Activated B cell treated with CpG ODN at 0.5 μM for 24 hours (primary cell): ENCODE measurements around the gene FANK1. TPM values are rescaled to one million over a fixed set of nuclear protein-coding genes. Genes with fewer than 3 reads are reported as not detected.

Experiments
- ATAC-seq: fragments of 200-7000 bp; cut with Tn5 transposase; one replicate; pipeline ENCODE4 v1.10.0; 2021; ENCODE audit warnings: low read depth, mild to moderate bottlenecking, moderate library complexity
- CTCF ChIA-PET: fragments of 350-600 bp; sonication (Branson Sonifier 250); formaldehyde crosslinking; loops from one replicate; lab custom pipeline; 2021; ENCODE audit warnings: antibody characterized with exemption; lab: Charles Lee
- POLR2A ChIA-PET: fragments of 350-600 bp; sonication (Branson Sonifier 250); formaldehyde crosslinking; loops from one replicate; lab custom pipeline; 2021; ENCODE audit warnings: antibody characterized with exemption; lab: Charles Lee
- DNase-seq: peaks from one replicate; pipeline ENCODE4 v3.0.0; 2022
- H3K27ac Mint-ChIP-seq: one replicate; pipeline ENCODE4 v1.8.0; 2020; ENCODE audit warnings: mixed read lengths
- H3K27me3 Mint-ChIP-seq: one replicate; pipeline ENCODE4 v1.8.0; 2021; ENCODE audit warnings: mixed read lengths
- H3K36me3 Mint-ChIP-seq: one replicate; pipeline ENCODE4 v1.8.0; 2021; ENCODE audit warnings: low read depth, mixed read lengths
- H3K4me1 Mint-ChIP-seq: one replicate; pipeline ENCODE4 v1.8.0; 2021; ENCODE audit warnings: mixed read lengths
- H3K4me3 Mint-ChIP-seq: one replicate; pipeline ENCODE4 v1.8.0; 2020; ENCODE audit warnings: mild to moderate bottlenecking, mixed read lengths
- H3K9me3 Mint-ChIP-seq: one replicate; pipeline ENCODE4 v1.8.0; 2020; ENCODE audit warnings: mixed read lengths
- intact Hi-C: fragments of 100-400 bp; cut with micrococcal nuclease; formaldehyde crosslinking; loops from one replicate; pipeline ENCODE4 v1.15.1; 2024
- total RNA-seq: library from RNA; stranded (reverse); gene quantifications from 2 replicates; pipeline ENCODE4 v1.2.3, GENCODE V29; 2022
- TF ChIP-seq, protein P1 (sequence below): fragments of 200-600 bp; IDR thresholded peaks from one replicate; pipeline ENCODE4 v1.8.0; 2022; ENCODE audit warnings: antibody characterized with exemption, mild to moderate bottlenecking

Gene FANK1
- total RNA-seq, 1 donor from 2014 or later = 0.42 TPM

DNA sequence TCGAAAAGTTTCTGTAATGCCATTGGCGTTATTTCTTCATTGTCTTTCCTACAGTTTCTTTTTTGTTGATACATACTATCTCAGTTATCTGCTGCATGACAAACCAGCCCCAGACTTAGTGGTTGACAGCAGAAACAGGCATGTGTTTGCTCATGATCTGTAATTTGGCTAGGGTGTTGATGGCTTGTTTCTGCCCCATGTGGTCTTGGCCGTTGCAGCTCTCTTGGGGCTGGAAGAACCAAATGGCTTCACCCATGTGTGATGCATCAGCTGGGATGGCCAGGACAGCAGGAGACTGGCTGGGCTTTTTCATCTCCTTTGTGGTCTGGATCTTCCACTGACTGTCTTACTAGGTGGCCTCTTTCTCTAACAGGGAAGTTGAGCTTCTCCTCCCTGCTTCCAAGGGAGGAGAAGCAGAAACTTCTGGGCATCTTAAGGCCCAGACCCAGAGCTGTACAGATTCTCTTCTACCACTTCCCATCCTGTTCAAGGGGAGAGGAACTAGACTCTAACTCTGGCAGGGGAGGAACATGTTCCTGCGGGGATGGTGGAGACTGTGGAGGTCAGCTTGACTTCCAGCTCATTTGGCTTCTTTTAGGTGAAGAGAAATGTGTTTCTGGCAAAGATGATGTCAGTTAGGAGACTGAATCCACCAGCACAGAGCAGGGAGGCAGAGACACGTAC is 89.3 kb downstream of the FANK1 start:
- CTCF ChIA-PET = interaction anchor here (0.8 to 6.9 kb wide), 2 partner anchors 113 to 175 kb away, joined by 3 to 57 read pairs; no protein-coding TSS in a partner anchor
- intact Hi-C loops = loop anchor here (10.0 kb wide), 1 partner anchor 199 kb away; no protein-coding TSS in a partner anchor
- DNase-seq (no peak), ATAC-seq (no peak)
- Mint-ChIP-seq H3K4me1 (peaks cover 40% of the 10 kb centered on the region), H3K4me3 (no peak overlapping the region), H3K27me3 (peaks cover 2% of the 10 kb centered on the region), H3K9me3 (peaks cover 7% of the 10 kb centered on the region), H3K27ac (peak overlapping the region; percentile 51), H3K36me3 (no peaks in the 10 kb centered on the region)
- POLR2A ChIA-PET = interaction anchor here (1.2 kb wide), 1 partner anchor 51 kb away, joined by 3 read pairs; no protein-coding TSS in a partner anchor
- TF ChIP-seq, protein P1, sequence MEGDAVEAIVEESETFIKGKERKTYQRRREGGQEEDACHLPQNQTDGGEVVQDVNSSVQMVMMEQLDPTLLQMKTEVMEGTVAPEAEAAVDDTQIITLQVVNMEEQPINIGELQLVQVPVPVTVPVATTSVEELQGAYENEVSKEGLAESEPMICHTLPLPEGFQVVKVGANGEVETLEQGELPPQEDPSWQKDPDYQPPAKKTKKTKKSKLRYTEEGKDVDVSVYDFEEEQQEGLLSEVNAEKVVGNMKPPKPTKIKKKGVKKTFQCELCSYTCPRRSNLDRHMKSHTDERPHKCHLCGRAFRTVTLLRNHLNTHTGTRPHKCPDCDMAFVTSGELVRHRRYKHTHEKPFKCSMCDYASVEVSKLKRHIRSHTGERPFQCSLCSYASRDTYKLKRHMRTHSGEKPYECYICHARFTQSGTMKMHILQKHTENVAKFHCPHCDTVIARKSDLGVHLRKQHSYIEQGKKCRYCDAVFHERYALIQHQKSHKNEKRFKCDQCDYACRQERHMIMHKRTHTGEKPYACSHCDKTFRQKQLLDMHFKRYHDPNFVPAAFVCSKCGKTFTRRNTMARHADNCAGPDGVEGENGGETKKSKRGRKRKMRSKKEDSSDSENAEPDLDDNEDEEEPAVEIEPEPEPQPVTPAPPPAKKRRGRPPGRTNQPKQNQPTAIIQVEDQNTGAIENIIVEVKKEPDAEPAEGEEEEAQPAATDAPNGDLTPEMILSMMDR = no peak

DNA sequence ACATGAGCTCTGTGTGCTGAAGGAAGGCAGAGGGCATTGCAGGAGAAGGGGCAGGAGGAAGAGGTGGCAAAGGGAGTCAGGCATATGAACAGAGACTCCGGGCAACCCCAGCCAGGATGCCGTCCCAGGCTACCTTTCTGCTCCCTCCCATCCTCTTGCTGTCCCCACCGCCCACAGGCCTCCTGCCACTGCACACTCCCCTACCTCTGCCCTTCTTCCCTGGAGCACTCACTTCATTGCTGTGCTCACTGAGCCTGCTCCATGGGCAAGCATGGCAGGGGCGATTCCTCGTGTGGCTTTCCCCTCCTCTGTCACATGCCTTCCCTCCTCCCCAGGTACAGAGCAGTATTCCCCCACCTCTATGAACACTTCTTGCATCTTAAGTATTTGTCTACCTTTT is 93.4 kb downstream of the FANK1 start:
- no peaks in the 10 kb centered on the region for H3K27me3 Mint-ChIP-seq
- no peaks in the 10 kb centered on the region for H3K36me3 Mint-ChIP-seq
- no peak for DNase-seq
- intact Hi-C loops = loop anchor here (10.0 kb wide), 1 partner anchor 195 kb away; no protein-coding TSS in a partner anchor
- H3K4me1 Mint-ChIP-seq = peaks cover 29% of the 10 kb centered on the region
- ChIA-PET POLR2A (no interaction called here), CTCF (interaction anchor here (1.5 kb wide), 2 partner anchors 108 to 514 kb away, joined by 3 read pairs; no protein-coding TSS in a partner anchor)
- TF ChIP-seq, protein P1 = no peak
- H3K27ac Mint-ChIP-seq = no peak overlapping the region
- ATAC-seq = no peak
- H3K4me3 Mint-ChIP-seq = no peak overlapping the region
- H3K9me3 Mint-ChIP-seq = peaks cover 8% of the 10 kb centered on the region

- TF ChIP-seq, protein P1 = no peak
- no peaks in the 10 kb centered on the region for H3K36me3 Mint-ChIP-seq
Measured at GRCh38 chr10:125990974-125991373, 94.6 kb downstream of the FANK1 start.

DNA sequence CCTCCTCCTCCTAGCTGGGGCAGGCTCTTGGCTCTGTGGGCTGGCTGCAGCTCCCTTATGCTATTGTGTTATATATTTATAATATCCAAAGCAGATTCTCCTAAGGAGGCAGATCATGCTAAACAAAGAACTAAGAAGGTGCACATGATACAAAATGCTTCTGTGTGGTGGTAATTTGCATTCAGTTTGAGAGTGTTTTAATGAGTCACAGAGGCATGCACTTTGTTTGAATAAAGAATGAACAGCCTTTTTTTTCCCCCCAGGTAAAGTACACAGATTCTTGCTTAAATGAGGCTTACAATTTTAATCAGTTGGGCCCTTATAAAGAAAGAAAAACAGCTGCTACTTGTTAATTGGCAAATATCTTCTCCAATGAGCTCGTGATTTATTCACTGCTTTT is 95.0 kb downstream of the FANK1 start:
- no peaks in the 10 kb centered on the region for H3K36me3 Mint-ChIP-seq
- peaks cover 8% of the 10 kb centered on the region for H3K9me3 Mint-ChIP-seq
- H3K27me3 Mint-ChIP-seq = no peaks in the 10 kb centered on the region
- ChIA-PET POLR2A (no interaction called here), CTCF (interaction anchor here (1.0 kb wide), 1 partner anchor 45 kb away, joined by 3 read pairs; no protein-coding TSS in a partner anchor)
- peaks cover 17% of the 10 kb centered on the region for H3K4me1 Mint-ChIP-seq
- intact Hi-C loops = no loop called here
- ATAC-seq (no peak), DNase-seq (no peak)
- TF ChIP-seq, protein P1 = no peak
- peak overlapping the region; percentile 18 for H3K27ac Mint-ChIP-seq
- H3K4me3 Mint-ChIP-seq = no peak overlapping the region

More at GRCh38 chr10:125990974-125991373, 94.6 kb downstream of the FANK1 start:
- ChIA-PET CTCF (interaction anchor here (1.0 kb wide), 1 partner anchor 46 kb away, joined by 3 read pairs; no protein-coding TSS in a partner anchor), POLR2A (interaction anchor here (0.7 kb wide), 1 partner anchor 710 kb away, joined by 7 read pairs; no protein-coding TSS in a partner anchor)
- intact Hi-C loops = no loop called here
- ATAC-seq (no peak), DNase-seq (no peak)
- H3K9me3 Mint-ChIP-seq = peaks cover 8% of the 10 kb centered on the region
- H3K27ac Mint-ChIP-seq = no peak overlapping the region
- H3K4me1 Mint-ChIP-seq = peaks cover 21% of the 10 kb centered on the region
- no peak overlapping the region for H3K4me3 Mint-ChIP-seq
- H3K27me3 Mint-ChIP-seq = no peaks in the 10 kb centered on the region

- no peaks in the 10 kb centered on the region for H3K36me3 Mint-ChIP-seq
- H3K4me1 Mint-ChIP-seq = peaks cover 13% of the 10 kb centered on the region
- DNase-seq (no peak), ATAC-seq (no peak)
- H3K27ac Mint-ChIP-seq = no peak overlapping the region
- no peaks in the 10 kb centered on the region for H3K27me3 Mint-ChIP-seq
- TF ChIP-seq, protein P1 = no peak
- H3K9me3 Mint-ChIP-seq = peaks cover 8% of the 10 kb centered on the region
- CTCF ChIA-PET = interaction anchor here (0.7 kb wide), 1 partner anchor 512 kb away, joined by 3 read pairs; no protein-coding TSS in a partner anchor
- H3K4me3 Mint-ChIP-seq = no peak overlapping the region
- intact Hi-C loops = no loop called here
- POLR2A ChIA-PET = no interaction called here
Measured at GRCh38 chr10:125992254-125992653, 95.9 kb downstream of the FANK1 start.
